ENCODE results near the gene PRSS48.
"Not testable (repeated sequence)": the region's sequence is repeated elsewhere in the genome, so short reads cannot be mapped to it uniquely, and the experiment has no call there.

The PRSS48 gene

DNA sequence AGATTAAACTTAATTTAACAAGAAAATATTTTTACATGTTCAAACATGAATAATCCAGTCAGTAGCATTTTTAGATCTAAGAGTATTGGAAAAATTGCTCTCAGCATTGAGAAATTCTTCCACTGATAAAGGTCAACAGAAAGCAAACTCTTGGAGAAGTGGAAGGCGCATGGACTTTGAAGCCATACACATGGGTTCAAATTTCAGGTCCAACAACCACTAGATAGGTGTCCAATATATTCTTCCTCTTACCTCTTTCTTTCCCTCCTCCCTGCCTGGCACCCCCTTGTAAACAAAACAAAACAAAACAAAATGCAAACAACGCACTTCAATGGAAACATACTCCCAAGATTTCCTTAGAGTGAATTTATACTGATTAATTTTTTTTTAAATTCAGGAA, 28.4 kb upstream of the PRSS48 start:
- H3K9me3 ChIP-seq (ENCODE audit: low read length), result no peaks in the 10 kb centered on the region
- H3K36me3 ChIP-seq (ENCODE audit: insufficient read depth, low read length), result no peaks in the 10 kb centered on the region
- no peaks in the 10 kb centered on the region for H3K4me1 ChIP-seq (ENCODE audit: insufficient read depth, low read length)
- no peak overlapping the region for H3K4me3 ChIP-seq (ENCODE audit: low read length)
- no peak overlapping the region for H2AFZ ChIP-seq (ENCODE audit: low read depth, low read length)
- H3K27me3 ChIP-seq (ENCODE audit: insufficient read depth, low read length), result no peaks in the 10 kb centered on the region

DNA sequence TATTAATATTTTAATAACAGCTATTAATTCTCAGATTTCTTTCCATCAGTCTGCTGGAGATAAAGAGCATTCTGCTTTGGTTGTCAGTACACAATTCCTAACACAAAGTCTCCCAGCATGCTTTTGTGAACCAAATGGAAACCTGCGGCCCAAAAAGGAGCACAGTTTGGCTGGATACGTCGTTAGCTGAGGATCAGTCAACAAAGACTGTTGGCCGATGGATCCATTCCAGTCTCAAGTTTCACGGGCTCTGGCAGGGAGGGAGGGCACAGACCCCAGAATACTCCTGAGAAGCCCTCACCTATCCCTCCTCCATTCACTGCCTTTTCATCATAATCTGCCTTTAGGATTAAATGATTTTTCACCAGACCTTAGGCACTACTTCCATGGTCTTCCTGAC, 26.3 kb upstream of the PRSS48 start:
- Histone ChIP-seq H3K9me3 (ENCODE audit: low read length) (no peaks in the 10 kb centered on the region), H2AFZ (ENCODE audit: low read depth, low read length) (no peak overlapping the region), H3K36me3 (ENCODE audit: insufficient read depth, low read length) (no peaks in the 10 kb centered on the region), H3K4me1 (ENCODE audit: insufficient read depth, low read length) (no peaks in the 10 kb centered on the region), H3K27me3 (ENCODE audit: insufficient read depth, low read length) (no peaks in the 10 kb centered on the region), H3K4me3 (ENCODE audit: low read length) (no peak overlapping the region)

- no peaks in the 10 kb centered on the region for H3K36me3 ChIP-seq (ENCODE audit: insufficient read depth, low read length)
- H3K27me3 ChIP-seq (ENCODE audit: insufficient read depth, low read length), result no peaks in the 10 kb centered on the region
- H2AFZ ChIP-seq (ENCODE audit: low read depth, low read length), result no peak overlapping the region
- H3K4me3 ChIP-seq (ENCODE audit: low read length), result no peak overlapping the region
- H3K9me3 ChIP-seq (ENCODE audit: low read length), result no peaks in the 10 kb centered on the region
- H3K4me1 ChIP-seq (ENCODE audit: insufficient read depth, low read length), result no peaks in the 10 kb centered on the region
Observed at GRCh38 chr4:151251603-151252304, 25.2 kb upstream of the PRSS48 start.

- not testable (repeated sequence) for H3K36me3 ChIP-seq (ENCODE audit: insufficient read depth, low read length); H3K9me3 ChIP-seq (ENCODE audit: low read length); H3K4me3 ChIP-seq (ENCODE audit: low read length); H3K4me1 ChIP-seq (ENCODE audit: insufficient read depth, low read length); H3K27me3 ChIP-seq (ENCODE audit: insufficient read depth, low read length); H2AFZ ChIP-seq (ENCODE audit: low read depth, low read length)
Observed at GRCh38 chr4:151255226-151255625, 21.7 kb upstream of the PRSS48 start.

- H3K9me3 ChIP-seq (ENCODE audit: low read length); H2AFZ ChIP-seq (ENCODE audit: low read depth, low read length); H3K27me3 ChIP-seq (ENCODE audit: insufficient read depth, low read length); H3K36me3 ChIP-seq (ENCODE audit: insufficient read depth, low read length); H3K4me1 ChIP-seq (ENCODE audit: insufficient read depth, low read length); H3K4me3 ChIP-seq (ENCODE audit: low read length): not testable (repeated sequence)
Observed at GRCh38 chr4:151255680-151256079, 21.3 kb upstream of the PRSS48 start.

DNA sequence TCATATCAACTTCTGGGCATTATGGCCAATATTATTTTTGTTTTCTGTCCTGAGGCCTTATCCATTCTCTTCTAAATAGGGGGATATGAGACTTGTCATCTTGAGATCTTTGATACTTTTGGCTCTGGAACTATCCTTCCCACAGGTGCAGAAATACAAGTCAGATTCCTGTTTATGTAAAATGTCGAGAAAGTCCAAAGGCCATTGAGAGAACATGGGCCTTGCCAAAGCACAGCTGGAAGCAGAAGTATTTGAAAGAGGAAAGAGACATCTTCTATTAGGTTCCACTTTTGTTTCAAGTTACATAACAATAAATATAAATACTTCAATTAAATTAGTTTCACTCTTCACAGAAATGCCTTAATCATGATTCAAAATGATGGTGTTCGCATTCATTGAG, 20.8 kb upstream of the PRSS48 start:
- Histone ChIP-seq H2AFZ (ENCODE audit: low read depth, low read length) (no peak overlapping the region), H3K9me3 (ENCODE audit: low read length) (no peaks in the 10 kb centered on the region), H3K4me3 (ENCODE audit: low read length) (no peak overlapping the region), H3K36me3 (ENCODE audit: insufficient read depth, low read length) (no peaks in the 10 kb centered on the region), H3K4me1 (ENCODE audit: insufficient read depth, low read length) (no peaks in the 10 kb centered on the region), H3K27me3 (ENCODE audit: insufficient read depth, low read length) (no peaks in the 10 kb centered on the region)

GRCh38 chr4:151257704-151258103, 19.3 kb upstream of the PRSS48 start:
- no peaks in the 10 kb centered on the region for H3K4me1 ChIP-seq (ENCODE audit: insufficient read depth, low read length)
- H3K27me3 ChIP-seq (ENCODE audit: insufficient read depth, low read length), result no peaks in the 10 kb centered on the region
- no peaks in the 10 kb centered on the region for H3K36me3 ChIP-seq (ENCODE audit: insufficient read depth, low read length)
- H3K9me3 ChIP-seq (ENCODE audit: low read length), result no peaks in the 10 kb centered on the region
- no peak overlapping the region for H2AFZ ChIP-seq (ENCODE audit: low read depth, low read length)
- no peak overlapping the region for H3K4me3 ChIP-seq (ENCODE audit: low read length)

DNA sequence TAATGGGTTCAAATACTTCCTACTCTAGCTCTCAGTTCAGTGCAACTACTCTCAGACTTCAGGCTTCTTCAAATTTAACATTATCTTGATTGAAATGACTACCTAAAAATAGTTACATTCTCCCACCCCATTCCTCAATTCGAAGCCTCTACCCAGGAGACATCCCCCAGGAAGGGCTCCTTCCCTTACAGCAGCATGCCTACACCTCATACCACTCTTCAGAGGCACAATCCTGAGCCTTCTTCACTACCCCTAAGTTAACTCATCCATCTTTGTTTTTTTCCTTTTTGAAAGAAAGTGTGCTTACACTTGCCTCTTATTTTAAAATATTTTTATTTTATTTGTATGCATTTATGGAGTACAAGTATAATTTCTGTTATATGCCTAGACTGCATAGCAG, 17.2 kb upstream of the PRSS48 start:
- no peak overlapping the region for H3K4me3 ChIP-seq (ENCODE audit: low read length)
- no peaks in the 10 kb centered on the region for H3K4me1 ChIP-seq (ENCODE audit: insufficient read depth, low read length)
- no peak overlapping the region for H2AFZ ChIP-seq (ENCODE audit: low read depth, low read length)

GRCh38 chr4:151260526-151260925, 16.4 kb upstream of the PRSS48 start:
- Histone ChIP-seq H3K36me3 (ENCODE audit: insufficient read depth, low read length) (no peaks in the 10 kb centered on the region), H3K9me3 (ENCODE audit: low read length) (no peaks in the 10 kb centered on the region), H3K27me3 (ENCODE audit: insufficient read depth, low read length) (no peaks in the 10 kb centered on the region), H3K4me1 (ENCODE audit: insufficient read depth, low read length) (no peaks in the 10 kb centered on the region), H3K4me3 (ENCODE audit: low read length) (no peak overlapping the region), H2AFZ (ENCODE audit: low read depth, low read length) (no peak overlapping the region)

More for the DNA sequence above, 17.2 kb upstream of the PRSS48 start:
- H3K9me3 ChIP-seq (ENCODE audit: low read length), result no peaks in the 10 kb centered on the region
- H3K27me3 ChIP-seq (ENCODE audit: insufficient read depth, low read length), result no peaks in the 10 kb centered on the region
- no peaks in the 10 kb centered on the region for H3K36me3 ChIP-seq (ENCODE audit: insufficient read depth, low read length)

- no peak overlapping the region for H3K4me3 ChIP-seq (ENCODE audit: low read length)
- no peaks in the 10 kb centered on the region for H3K4me1 ChIP-seq (ENCODE audit: insufficient read depth, low read length)
- no peak overlapping the region for H2AFZ ChIP-seq (ENCODE audit: low read depth, low read length)
- H3K36me3 ChIP-seq (ENCODE audit: insufficient read depth, low read length), result no peaks in the 10 kb centered on the region
- no peaks in the 10 kb centered on the region for H3K9me3 ChIP-seq (ENCODE audit: low read length)
- no peaks in the 10 kb centered on the region for H3K27me3 ChIP-seq (ENCODE audit: insufficient read depth, low read length)
Observed at GRCh38 chr4:151263455-151263854, 13.5 kb upstream of the PRSS48 start.

DNA sequence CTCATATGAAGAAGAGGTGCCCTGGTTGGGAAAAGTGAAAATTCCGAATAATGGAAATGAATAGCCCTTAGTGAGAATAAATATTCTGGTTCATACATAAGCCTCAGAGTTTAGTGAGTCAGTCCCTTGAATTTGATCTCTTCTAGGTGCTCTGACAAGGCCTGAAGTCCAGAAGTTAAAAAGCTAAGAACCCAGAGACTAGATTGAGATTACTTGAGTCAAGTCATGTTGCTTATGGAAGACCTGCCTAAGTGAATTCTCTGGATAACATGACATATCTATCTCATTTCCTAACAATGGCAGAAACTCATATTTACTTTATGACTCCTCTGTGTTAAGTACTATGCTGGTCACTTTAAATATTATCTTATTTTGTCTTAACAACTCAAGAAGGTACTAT, 10.5 kb upstream of the PRSS48 start:
- Histone ChIP-seq H3K4me3 (ENCODE audit: low read length) (no peak overlapping the region), H2AFZ (ENCODE audit: low read depth, low read length) (no peak overlapping the region), H3K4me1 (ENCODE audit: insufficient read depth, low read length) (no peaks in the 10 kb centered on the region), H3K9me3 (ENCODE audit: low read length) (no peaks in the 10 kb centered on the region), H3K27me3 (ENCODE audit: insufficient read depth, low read length) (no peaks in the 10 kb centered on the region), H3K36me3 (ENCODE audit: insufficient read depth, low read length) (no peaks in the 10 kb centered on the region)

DNA sequence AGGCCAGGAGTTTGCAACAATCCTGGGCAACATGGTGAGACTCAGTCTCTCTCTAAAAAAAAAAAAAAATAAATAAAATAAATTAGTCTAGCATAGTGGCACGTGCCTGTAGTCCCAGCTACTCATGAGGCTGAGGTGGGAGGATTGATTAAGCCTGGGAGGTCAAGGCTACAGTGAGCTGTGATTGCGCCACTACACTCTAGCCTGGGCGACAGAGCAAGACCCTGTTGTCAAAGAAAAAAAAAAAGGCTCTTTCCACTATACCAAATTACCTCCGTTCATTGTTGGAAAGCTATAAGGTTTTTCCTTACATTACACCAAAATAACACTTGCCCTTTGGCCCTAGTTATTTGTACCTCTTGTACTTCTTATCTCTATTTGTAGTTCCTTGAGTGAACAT, 9.9 kb upstream of the PRSS48 start:
- Histone ChIP-seq H3K4me3 (ENCODE audit: low read length) (no peak overlapping the region), H3K27me3 (ENCODE audit: insufficient read depth, low read length) (no peaks in the 10 kb centered on the region), H3K36me3 (ENCODE audit: insufficient read depth, low read length) (no peaks in the 10 kb centered on the region), H3K9me3 (ENCODE audit: low read length) (no peaks in the 10 kb centered on the region), H2AFZ (ENCODE audit: low read depth, low read length) (no peak overlapping the region), H3K4me1 (ENCODE audit: insufficient read depth, low read length) (no peaks in the 10 kb centered on the region)

- Histone ChIP-seq H3K36me3 (ENCODE audit: insufficient read depth, low read length) (no peaks in the 10 kb centered on the region), H3K9me3 (ENCODE audit: low read length) (no peaks in the 10 kb centered on the region), H3K4me1 (ENCODE audit: insufficient read depth, low read length) (no peaks in the 10 kb centered on the region), H3K27me3 (ENCODE audit: insufficient read depth, low read length) (no peaks in the 10 kb centered on the region), H3K4me3 (ENCODE audit: low read length) (no peak overlapping the region), H2AFZ (ENCODE audit: low read depth, low read length) (no peak overlapping the region)
Observed at GRCh38 chr4:151267822-151268535, 9.0 kb upstream of the PRSS48 start.

DNA sequence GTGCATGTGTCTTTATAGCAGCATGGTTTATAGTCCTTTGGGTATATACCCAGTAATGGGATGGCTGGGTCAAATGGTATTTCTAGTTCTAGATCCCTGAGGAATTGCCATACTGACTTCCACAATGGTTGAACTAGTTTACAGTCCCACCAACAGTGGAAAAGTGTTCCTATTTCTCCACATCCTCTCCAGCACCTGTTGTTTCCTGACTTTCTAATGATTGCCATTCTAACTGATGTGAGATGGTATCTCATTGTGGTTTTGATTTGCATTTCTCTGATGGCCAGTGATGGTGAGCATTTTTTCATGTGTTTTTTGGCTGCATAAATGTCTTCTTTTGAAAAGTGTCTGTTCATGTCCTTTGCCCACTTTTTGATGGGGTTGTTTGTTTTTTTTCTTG, 8.1 kb upstream of the PRSS48 start:
- not testable (repeated sequence) for H3K9me3 ChIP-seq (ENCODE audit: low read length); H3K4me3 ChIP-seq (ENCODE audit: low read length); H3K4me1 ChIP-seq (ENCODE audit: insufficient read depth, low read length); H2AFZ ChIP-seq (ENCODE audit: low read depth, low read length); H3K36me3 ChIP-seq (ENCODE audit: insufficient read depth, low read length); H3K27me3 ChIP-seq (ENCODE audit: insufficient read depth, low read length)

Data from neuron (in vitro differentiated cells).